ENCODE results near the gene FBXO34.
"Not testable (repeated sequence)": the region's sequence is repeated elsewhere in the genome, so short reads cannot be mapped to it uniquely, and the experiment has no call there.

FBXO34 gene

DNA sequence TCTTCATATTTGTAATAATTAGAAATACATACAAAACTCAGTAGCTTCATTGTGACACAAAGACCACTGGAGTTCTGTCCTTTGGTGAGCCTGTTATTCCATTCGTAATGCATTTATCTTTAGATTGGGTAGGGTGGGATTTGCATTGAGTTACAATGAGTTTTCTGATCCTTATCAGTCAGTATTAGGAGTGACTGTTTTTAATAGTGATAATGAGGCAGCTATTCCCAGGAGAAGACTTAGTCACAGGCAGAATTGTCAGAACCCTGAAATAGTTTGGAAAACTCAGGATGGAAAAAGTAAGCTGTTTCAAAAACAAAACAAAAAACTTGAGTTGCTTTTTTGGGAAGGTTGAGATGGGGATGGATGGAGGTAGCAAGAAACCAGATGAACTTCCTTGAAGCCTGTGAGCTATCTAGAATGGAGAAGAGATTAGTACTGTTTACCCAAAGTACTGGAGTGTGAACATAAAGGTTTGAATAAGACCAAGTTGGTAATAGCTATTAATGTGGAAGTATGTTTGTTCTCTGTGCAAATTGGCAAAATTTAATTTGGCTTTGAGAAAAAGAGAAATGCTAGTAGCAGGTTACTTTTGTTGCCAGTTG, 38.6 kb downstream of the FBXO34 start:
- no peak for DNase-seq (ENCODE audit: low read depth)

GRCh38 chr14:55312379-55313030, 41.3 kb downstream of the FBXO34 start:
- DNase-seq (ENCODE audit: low read depth) = not testable (repeated sequence)

- no peak for DNase-seq (ENCODE audit: low read depth)
Observed at GRCh38 chr14:55313480-55313879, 42.3 kb downstream of the FBXO34 start.

DNA sequence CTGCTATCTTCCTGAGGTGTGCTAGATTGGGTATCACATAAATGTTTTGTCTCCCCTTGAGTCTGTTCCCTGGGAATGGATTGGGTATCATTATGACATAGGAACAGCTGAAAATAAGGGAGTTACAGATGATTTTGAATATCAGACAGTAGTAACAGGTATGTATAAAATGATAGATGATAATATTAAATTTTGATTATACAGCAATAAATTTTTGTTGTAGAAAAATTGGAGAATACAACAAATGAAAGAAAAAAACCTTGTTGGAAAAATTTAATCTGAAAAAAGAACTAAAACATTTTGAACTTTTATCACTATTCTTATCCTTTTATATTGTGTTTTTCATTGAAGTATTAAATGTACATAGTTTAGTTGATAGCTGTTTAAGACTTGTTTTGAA, 43.2 kb downstream of the FBXO34 start:
- no peak for DNase-seq (ENCODE audit: low read depth)

DNA sequence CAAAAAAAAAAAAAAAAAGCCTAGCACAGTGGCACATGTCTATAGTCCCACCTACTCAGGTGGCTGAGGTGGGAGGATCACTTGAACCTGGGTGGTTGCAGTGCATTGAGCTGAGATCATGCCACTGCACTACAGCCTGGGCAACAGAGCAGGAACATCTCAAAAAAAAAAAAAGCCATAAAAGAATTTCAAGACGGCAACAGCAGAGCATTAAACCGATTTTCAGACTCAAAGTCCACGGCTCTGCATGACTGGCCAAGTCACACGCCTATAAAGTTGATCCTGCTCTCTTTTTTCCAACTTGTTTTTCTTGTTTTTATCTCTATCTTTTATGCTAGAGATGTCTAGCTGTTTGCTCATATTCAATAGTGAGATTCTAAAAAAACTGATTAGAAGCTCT, 45.3 kb downstream of the FBXO34 start:
- DNase-seq (ENCODE audit: low read depth) = no peak

GRCh38 chr14:55317542-55318306, 46.5 kb downstream of the FBXO34 start:
- no peak for DNase-seq (ENCODE audit: low read depth)

DNA sequence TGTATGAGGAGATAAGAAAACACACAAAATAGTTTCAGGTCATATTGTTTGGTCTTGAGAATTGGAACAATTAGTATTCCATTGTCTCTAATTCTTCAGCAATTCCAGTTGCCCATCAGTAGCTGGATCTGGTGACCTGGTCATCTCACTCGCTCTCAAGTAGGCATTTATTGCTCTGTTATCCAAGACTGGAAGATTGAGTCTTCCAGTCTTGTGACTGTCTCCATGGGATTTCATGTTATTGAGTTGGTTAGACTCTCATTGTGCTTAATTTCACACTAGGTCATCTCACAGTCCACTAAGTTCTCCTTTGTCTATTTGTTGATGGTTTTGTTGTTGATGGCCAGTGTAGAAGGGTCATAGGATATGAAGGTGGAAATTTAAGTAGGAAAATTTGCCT, 47.5 kb downstream of the FBXO34 start:
- no peak for DNase-seq (ENCODE audit: low read depth)

- DNase-seq (ENCODE audit: low read depth) = no peak
Observed at GRCh38 chr14:55323910-55324309, 52.7 kb downstream of the FBXO34 start.

DNA sequence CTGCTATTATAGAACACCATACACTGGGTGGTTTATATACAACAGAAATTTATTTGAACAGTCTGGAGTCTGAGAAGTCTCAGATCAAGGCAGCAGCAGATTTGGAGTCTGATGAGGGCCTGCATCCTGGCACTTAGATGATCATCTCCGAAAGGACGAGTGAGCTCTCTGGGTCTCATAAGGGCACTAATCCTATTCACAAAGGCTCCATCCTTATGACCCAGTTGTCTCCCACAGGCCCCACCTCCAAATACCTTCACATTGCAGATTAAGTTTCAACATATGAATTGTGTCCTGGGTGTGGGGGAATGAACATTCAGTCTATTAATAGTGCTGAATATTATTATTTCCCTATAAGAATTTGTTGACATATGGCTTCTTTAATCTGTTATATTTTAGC, 53.6 kb downstream of the FBXO34 start:
- no peak for DNase-seq (ENCODE audit: low read depth)

DNA sequence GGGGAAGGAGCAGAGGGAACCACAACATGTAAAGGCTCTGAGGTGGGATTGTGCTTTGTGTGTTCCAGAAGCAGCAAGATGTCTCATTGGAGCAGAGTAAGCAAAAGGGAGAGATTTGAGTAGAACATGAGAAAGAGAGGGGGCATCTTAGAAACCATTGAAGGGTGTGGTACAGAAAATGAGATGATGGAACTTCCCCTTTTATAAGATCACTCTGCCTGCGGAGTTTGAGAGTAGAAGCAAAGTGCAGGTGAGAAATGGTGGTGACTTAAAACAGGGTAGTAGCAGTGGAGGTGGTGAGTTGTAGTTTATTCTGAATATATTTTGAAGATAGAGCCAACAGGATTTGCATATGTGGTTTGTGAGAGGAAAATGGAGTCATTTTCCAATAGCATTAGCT, 56.0 kb downstream of the FBXO34 start:
- DNase-seq (ENCODE audit: low read depth) = no peak

GRCh38 chr14:55328317-55328716, 57.1 kb downstream of the FBXO34 start:
- no peak for DNase-seq (ENCODE audit: low read depth)

DNA sequence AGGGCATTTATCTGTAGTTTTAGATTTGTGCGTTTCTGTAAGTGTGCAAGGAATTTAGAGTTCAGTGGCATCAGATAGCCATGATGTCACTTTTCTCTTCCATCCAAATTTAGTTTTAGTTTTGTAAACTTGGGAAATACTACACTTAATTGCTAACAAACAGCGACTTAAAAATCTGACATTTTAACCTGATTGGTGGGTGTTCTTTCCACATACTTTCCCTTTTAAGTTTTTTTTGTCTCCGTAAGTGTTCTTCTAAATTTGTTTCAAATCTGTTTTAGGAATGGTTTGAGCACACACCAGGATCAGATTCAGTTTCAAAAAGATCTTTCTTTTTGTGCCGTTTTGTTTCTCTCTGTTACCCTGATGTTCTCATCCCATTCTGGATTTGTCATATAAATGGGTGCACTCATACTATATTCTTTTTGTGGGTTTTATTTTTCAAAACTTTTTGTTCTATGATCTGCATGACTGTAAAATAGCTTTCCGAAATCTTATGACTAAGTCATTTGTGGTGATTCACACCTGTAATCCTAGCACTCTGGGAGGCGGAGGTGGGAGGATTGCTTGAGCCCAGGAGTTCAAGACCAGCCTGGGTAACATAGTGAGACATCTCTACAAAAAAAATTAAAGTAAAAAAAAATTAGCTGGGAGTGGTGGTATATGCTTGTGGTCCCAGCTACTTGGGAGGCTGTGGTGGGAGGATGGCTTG, 58.9 kb downstream of the FBXO34 start:
- no peak for DNase-seq (ENCODE audit: low read depth)

- DNase-seq (ENCODE audit: low read depth) = no peak
Observed at GRCh38 chr14:55332654-55333570, 61.7 kb downstream of the FBXO34 start.

- DNase-seq (ENCODE audit: low read depth) = no peak
Observed at GRCh38 chr14:55333711-55334485, 62.7 kb downstream of the FBXO34 start.

DNA sequence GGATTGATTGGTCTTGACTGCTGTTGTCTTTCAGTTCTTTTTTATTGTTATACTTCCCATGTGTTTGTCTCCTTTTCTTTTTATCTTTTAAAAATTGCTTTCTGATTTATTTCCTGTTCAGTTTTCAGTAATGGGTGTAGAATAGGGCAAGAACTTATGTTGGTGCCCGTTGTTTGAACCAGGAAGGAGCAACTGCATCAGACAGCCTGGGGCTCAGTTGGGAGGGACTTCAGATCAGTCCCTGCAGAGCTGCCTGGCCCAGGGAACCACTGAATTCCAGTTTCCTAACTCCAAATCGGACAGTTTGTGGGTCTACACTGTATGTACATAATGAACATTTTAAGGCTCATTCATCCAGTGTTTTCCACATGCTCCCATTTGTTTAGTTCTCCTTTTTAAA, 64.9 kb downstream of the FBXO34 start:
- DNase-seq (ENCODE audit: low read depth) = no peak

DNA sequence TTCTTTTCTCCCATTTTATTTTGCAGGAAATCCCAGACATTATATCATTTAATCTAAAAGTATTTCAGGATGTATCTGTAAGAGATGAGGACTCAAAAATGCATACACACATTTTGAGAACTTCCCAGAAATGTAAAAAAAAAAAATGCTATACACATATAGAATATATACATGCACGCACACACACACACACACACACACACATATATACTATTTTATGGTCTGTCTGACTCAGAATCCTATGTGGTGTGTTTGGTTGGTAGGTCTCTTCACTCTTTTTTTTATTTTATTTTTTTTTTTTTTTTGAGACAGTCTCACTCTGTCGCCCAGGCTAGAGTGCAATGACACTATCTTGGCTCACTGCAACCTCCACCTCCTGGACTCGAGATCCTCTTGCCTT, 65.5 kb downstream of the FBXO34 start:
- no peak for DNase-seq (ENCODE audit: low read depth)

- no peak for DNase-seq (ENCODE audit: low read depth)
Observed at GRCh38 chr14:55339770-55340169, 68.5 kb downstream of the FBXO34 start.

- DNase-seq (ENCODE audit: low read depth) = no peak
Observed at GRCh38 chr14:55340482-55340881, 69.3 kb downstream of the FBXO34 start.

GRCh38 chr14:55341781-55342180, 70.6 kb downstream of the FBXO34 start:
- DNase-seq (ENCODE audit: low read depth) = no peak

GRCh38 chr14:55344582-55345163, 73.5 kb downstream of the FBXO34 start:
- not testable (repeated sequence) for DNase-seq (ENCODE audit: low read depth)
